Activated CD8-positive, alpha-beta memory T cell treated with anti-CD3 and anti-CD28 coated beads for 24 hours (primary cell): ENCODE data around the gene ACTRT2.

ENCODE experiments used
- DNase-seq: peaks from one replicate; pipeline ENCODE4 v3.0.0-alpha.2; 2020

Gene ACTRT2

GRCh38 chr1:2983706-2984398, 37.4 kb upstream of the ACTRT2 start:
- DNase-seq = no peak

GRCh38 chr1:2984399-2985061, 36.7 kb upstream of the ACTRT2 start:
- DNase-seq = no peak

GRCh38 chr1:2985067-2985561, 36.2 kb upstream of the ACTRT2 start:
- no peak for DNase-seq

- no peak for DNase-seq
Measured at GRCh38 chr1:2985694-2986548, 35.3 kb upstream of the ACTRT2 start.

GRCh38 chr1:2986549-2987305, 34.5 kb upstream of the ACTRT2 start:
- DNase-seq = no peak

GRCh38 chr1:2987773-2988172, 33.5 kb upstream of the ACTRT2 start:
- no peak for DNase-seq

- no peak for DNase-seq
Measured at GRCh38 chr1:2988256-2988655, 33.0 kb upstream of the ACTRT2 start.

- no peak for DNase-seq
Measured at GRCh38 chr1:2989185-2989584, 32.1 kb upstream of the ACTRT2 start.

GRCh38 chr1:2989976-2990375, 31.3 kb upstream of the ACTRT2 start:
- DNase-seq = no peak

- no peak for DNase-seq
Measured at GRCh38 chr1:2990376-2991115, 30.7 kb upstream of the ACTRT2 start.

GRCh38 chr1:2991753-2992495, 29.3 kb upstream of the ACTRT2 start:
- DNase-seq = no peak

GRCh38 chr1:2998503-2999100, 22.7 kb upstream of the ACTRT2 start:
- DNase-seq = no peak

- no peak for DNase-seq
Measured at GRCh38 chr1:2999138-2999537, 22.1 kb upstream of the ACTRT2 start.

- no peak for DNase-seq
Measured at GRCh38 chr1:2999571-2999970, 21.7 kb upstream of the ACTRT2 start.

- no peak for DNase-seq
Measured at GRCh38 chr1:3000214-3000613, 21.1 kb upstream of the ACTRT2 start.

GRCh38 chr1:3000671-3001470, 20.4 kb upstream of the ACTRT2 start:
- DNase-seq = no peak

- no peak for DNase-seq
Measured at GRCh38 chr1:3001471-3002348, 19.6 kb upstream of the ACTRT2 start.

GRCh38 chr1:3002349-3003038, 18.8 kb upstream of the ACTRT2 start:
- DNase-seq = no peak
